Mucosa of rectum (tissue), 2 donors: ENCODE results near the gene S100A5.
A peak's percentile ranks its signal among the peaks of the same experiment; 100 is the strongest.

Experiments used
- H3K27ac ChIP-seq, 2 donors: one replicate each; pipeline ENCODE4 v1.7.0; 2013; ENCODE audit warnings: inconsistent platforms in 2 of 2, low read depth in 2 of 2, low read length in 2 of 2
- H3K27me3 ChIP-seq, 2 donors: one replicate each; pipeline ENCODE4 v1.7.0; 2013; ENCODE audit warnings: low read length in 2 of 2; ENCODE audit not compliant: control insufficient read depth in 2 of 2, insufficient read depth in 2 of 2
- H3K36me3 ChIP-seq, 2 donors: one replicate each; pipeline ENCODE4 v1.7.0; 2013; ENCODE audit warnings: low read length in 2 of 2; ENCODE audit not compliant: control insufficient read depth in 2 of 2, insufficient read depth in 2 of 2
- H3K4me1 ChIP-seq, 2 donors: one replicate each; pipeline ENCODE4 v1.7.0; 2013; ENCODE audit warnings: low read length in 2 of 2, mild to moderate bottlenecking in 1 of 2; ENCODE audit not compliant: control insufficient read depth in 2 of 2, insufficient read depth in 2 of 2
- H3K4me3 ChIP-seq, 2 donors: one replicate each; pipeline ENCODE4 v1.7.0; 2013; ENCODE audit warnings: low read length in 2 of 2
- H3K9ac ChIP-seq, 2 donors: one replicate each; pipeline ENCODE4 v1.7.0; 2013; ENCODE audit warnings: low read length in 2 of 2, low read depth in 1 of 2, mild to moderate bottlenecking in 1 of 2
- H3K9me3 ChIP-seq, 2 donors: one replicate each; pipeline ENCODE4 v1.7.0; 2013; ENCODE audit warnings: low read length in 2 of 2; ENCODE audit not compliant: control insufficient read depth in 2 of 2
- donor health status: healthy.
- donor health status: Normal muscosa, but diverticular disease.

The S100A5 gene

DNA sequence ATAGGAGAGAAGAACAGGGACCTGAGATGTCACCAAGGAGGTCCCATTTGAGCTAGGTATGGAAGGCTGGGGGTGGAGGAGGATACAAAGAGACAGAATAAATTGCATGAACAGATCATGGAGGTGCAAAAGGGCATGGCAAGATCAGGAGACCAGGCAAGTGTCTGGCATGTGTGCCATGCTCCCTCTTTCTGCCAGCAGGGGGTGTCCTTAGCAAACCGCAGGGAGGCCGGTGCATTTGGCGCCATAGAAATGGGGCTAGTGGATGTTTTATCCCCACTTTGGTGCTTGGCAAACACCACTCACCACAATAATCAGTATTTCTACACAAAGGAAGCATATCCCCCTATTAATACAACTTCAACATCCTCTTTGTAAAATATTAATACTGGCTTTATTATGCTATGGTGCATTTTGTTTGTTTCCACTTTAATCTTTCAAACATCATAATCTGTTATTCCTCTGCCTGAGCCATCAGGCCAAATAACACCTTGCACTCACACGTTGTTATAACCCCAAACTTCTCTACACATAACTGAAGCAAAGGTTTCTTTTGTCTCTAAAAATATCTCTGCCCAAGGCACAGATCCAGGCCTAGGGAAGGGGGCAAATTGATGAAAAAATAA is 30.9 kb downstream of the S100A5 start:
- no peaks in the 10 kb centered on the region for H3K9me3 ChIP-seq
- no peak overlapping the region for H3K27ac ChIP-seq
- H3K4me1 ChIP-seq: peaks cover 0 to 18% of the 10 kb centered on the region in 2 donors

DNA sequence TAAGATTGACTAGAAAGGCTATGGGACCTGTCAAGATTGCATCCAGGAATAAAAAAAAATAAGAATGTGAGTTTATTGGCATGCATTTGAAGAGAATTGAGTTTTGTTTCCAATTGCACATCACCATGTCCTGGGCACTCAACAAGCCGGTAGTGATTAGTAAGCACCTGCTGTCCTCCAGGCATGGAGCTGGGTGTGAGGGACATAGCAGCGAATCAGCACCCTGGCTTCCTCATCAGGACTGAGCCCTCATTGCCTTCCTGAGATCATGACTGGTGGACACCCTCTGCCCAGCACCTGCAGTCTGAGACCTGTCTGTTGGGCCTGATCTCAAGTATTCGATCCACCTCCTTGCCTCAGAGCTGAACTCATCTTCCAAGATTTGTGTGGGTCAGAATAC is 31.7 kb downstream of the S100A5 start:
- no peaks in the 10 kb centered on the region for H3K9me3 ChIP-seq
- H3K36me3 ChIP-seq: no peaks in the 10 kb centered on the region
- no peak overlapping the region for H3K4me3 ChIP-seq
- peaks cover 0 to 14% of the 10 kb centered on the region in 2 donors for H3K4me1 ChIP-seq
- no peak overlapping the region for H3K9ac ChIP-seq
- H3K27ac ChIP-seq: no peak overlapping the region
- no peaks in the 10 kb centered on the region for H3K27me3 ChIP-seq

More for the DNA sequence above, 30.9 kb downstream of the S100A5 start:
- no peak overlapping the region for H3K4me3 ChIP-seq
- H3K36me3 ChIP-seq: no peaks in the 10 kb centered on the region
- no peak overlapping the region for H3K9ac ChIP-seq
- no peaks in the 10 kb centered on the region for H3K27me3 ChIP-seq

- Histone ChIP-seq H3K4me3 (no peak overlapping the region), H3K9me3 (no peaks in the 10 kb centered on the region), H3K4me1 (peaks cover 0 to 11% of the 10 kb centered on the region in 2 donors), H3K36me3 (no peaks in the 10 kb centered on the region), H3K27ac (peak overlapping the region; percentile 59 to 70), H3K9ac (no peak overlapping the region), H3K27me3 (no peaks in the 10 kb centered on the region)
Measured at GRCh38 chr1:153507926-153508583, 32.7 kb downstream of the S100A5 start.

DNA sequence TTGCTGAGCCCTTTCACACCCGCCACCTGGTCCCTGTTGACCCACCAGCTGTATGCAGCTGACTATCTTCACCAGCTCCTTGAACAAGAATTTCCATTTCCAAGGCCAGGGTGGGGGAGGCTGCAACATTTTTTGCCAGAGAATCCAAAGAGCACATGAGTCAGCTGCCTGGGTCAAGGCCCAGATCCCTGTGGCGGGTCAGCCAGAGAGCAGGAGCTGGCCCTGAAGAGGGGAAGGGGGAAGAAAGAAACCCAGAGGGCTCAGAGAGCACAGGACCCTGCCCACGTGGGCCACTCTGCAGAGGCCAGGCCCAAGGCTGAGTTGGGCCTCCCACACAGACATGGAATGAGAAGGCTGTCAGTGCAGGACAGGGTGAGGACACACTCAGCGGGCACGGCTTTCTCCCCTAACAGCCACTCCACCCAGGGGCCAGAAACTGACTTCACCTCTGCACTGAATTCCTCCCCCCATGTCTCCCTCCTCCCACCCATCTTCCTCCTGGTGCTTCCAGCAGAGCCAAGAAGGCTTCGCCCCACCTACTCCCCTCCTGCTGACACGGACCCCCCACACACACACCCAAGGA is 33.8 kb downstream of the S100A5 start:
- H3K9ac ChIP-seq: no peak overlapping the region
- H3K27ac ChIP-seq: peak overlapping the region; percentile 59 to 70
- H3K36me3 ChIP-seq: no peaks in the 10 kb centered on the region
- H3K4me3 ChIP-seq: no peak overlapping the region
- no peaks in the 10 kb centered on the region for H3K27me3 ChIP-seq
- no peaks in the 10 kb centered on the region for H3K9me3 ChIP-seq
- H3K4me1 ChIP-seq: peaks cover 0 to 5% of the 10 kb centered on the region in 2 donors

- H3K27me3 ChIP-seq: no peaks in the 10 kb centered on the region
- H3K4me3 ChIP-seq: no peak overlapping the region
- peak overlapping the region; percentile 17 to 45 for H3K27ac ChIP-seq
Measured at GRCh38 chr1:153506386-153506785, 34.3 kb downstream of the S100A5 start.

GRCh38 chr1:153505576-153505975 is 35.2 kb downstream of the S100A5 start:
- Histone ChIP-seq H3K4me1 (peaks cover 0 to 5% of the 10 kb centered on the region in 2 donors), H3K9me3 (no peaks in the 10 kb centered on the region), H3K9ac (no peak overlapping the region), H3K4me3 (no peak overlapping the region), H3K27ac (no peak overlapping the region), H3K36me3 (no peaks in the 10 kb centered on the region), H3K27me3 (no peaks in the 10 kb centered on the region)

More at GRCh38 chr1:153506386-153506785, 34.3 kb downstream of the S100A5 start:
- Histone ChIP-seq H3K9ac (no peak overlapping the region), H3K36me3 (no peaks in the 10 kb centered on the region), H3K4me1 (peaks cover 0 to 5% of the 10 kb centered on the region in 2 donors), H3K9me3 (no peaks in the 10 kb centered on the region)

GRCh38 chr1:153503766-153504165 is 37.0 kb downstream of the S100A5 start:
- Histone ChIP-seq H3K9me3 (no peaks in the 10 kb centered on the region), H3K4me1 (peaks cover 0 to 5% of the 10 kb centered on the region in 2 donors), H3K27me3 (peaks cover 0 to 4% of the 10 kb centered on the region in 2 donors), H3K9ac (no peak overlapping the region), H3K27ac (no peak overlapping the region), H3K4me3 (no peak overlapping the region), H3K36me3 (no peaks in the 10 kb centered on the region)

GRCh38 chr1:153498746-153499145 is 42.0 kb downstream of the S100A5 start:
- Histone ChIP-seq H3K27me3 (peaks cover 0 to 9% of the 10 kb centered on the region in 2 donors), H3K36me3 (no peaks in the 10 kb centered on the region), H3K9me3 (no peaks in the 10 kb centered on the region), H3K4me3 (no peak overlapping the region), H3K27ac (no peak overlapping the region), H3K9ac (no peak overlapping the region), H3K4me1 (no peaks in the 10 kb centered on the region)

GRCh38 chr1:153495536-153495935 is 45.2 kb downstream of the S100A5 start:
- Histone ChIP-seq H3K27me3 (peaks cover 0 to 9% of the 10 kb centered on the region in 2 donors), H3K4me3 (no peak overlapping the region), H3K27ac (no peak overlapping the region), H3K9ac (no peak overlapping the region), H3K4me1 (no peaks in the 10 kb centered on the region), H3K9me3 (no peaks in the 10 kb centered on the region), H3K36me3 (no peaks in the 10 kb centered on the region)

- Histone ChIP-seq H3K27me3 (peaks cover 0 to 9% of the 10 kb centered on the region in 2 donors), H3K9me3 (no peaks in the 10 kb centered on the region), H3K36me3 (no peaks in the 10 kb centered on the region), H3K27ac (no peak overlapping the region), H3K4me1 (no peaks in the 10 kb centered on the region), H3K4me3 (no peak overlapping the region), H3K9ac (no peak overlapping the region)
Measured at GRCh38 chr1:153494976-153495535, 45.7 kb downstream of the S100A5 start.
